ENCODE measurements around the gene SPN.
A peak's percentile ranks its signal among the peaks of the same experiment; 100 is the strongest.
"Not testable (repeated sequence)": the region's sequence is repeated elsewhere in the genome, so short reads cannot be mapped to it uniquely, and the experiment has no call there.

SPN gene

DNA sequence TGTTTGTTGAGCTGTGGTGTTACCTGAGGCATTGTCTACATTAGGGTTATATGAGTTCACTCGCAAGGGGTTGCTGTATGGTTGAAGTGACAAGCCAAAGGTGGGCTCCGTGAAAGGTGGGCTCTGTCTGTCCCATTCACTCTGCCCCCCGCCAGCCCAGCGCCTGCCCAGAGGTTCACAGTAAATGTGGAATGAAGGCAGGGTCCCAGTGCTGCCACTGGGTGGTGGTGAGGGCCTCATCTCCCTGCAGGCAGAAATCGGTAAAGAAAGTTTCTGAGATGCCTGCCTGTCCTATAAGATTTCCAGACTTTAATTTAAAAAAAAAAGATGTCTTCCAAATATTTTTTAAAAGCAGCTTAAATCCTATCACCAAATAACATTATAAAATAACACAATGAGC lies 26.7 kb upstream of the SPN start:
- not testable (repeated sequence) for H3K36me3 Mint-ChIP-seq (ENCODE audit: low read depth); H3K27ac Mint-ChIP-seq; DNase-seq (ENCODE audit: low spot score); H3K9me3 Mint-ChIP-seq; H3K4me3 Mint-ChIP-seq; H3K27me3 Mint-ChIP-seq (ENCODE audit: low read depth)
- H3K4me1 Mint-ChIP-seq (ENCODE audit: low read depth) = peaks cover 11% of the 10 kb centered on the region

DNA sequence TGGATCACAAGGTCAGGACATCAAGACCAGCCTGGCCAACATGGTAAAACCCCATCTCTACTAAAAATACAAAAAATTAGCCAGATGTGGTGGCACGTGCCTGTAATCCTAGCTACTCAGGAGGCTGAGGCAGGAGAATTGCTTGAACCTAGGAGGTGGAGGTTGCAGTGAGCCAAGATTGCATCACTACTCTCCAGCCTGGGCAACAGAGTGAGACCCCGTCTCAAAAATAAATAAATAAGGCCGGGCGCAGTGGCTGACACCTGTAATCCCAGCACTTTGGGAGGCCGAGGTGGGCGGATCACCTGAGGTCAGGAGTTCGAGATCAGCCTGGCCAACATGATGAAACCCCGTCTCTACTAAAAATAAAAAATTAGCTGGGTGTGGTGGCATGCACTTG lies 24.3 kb upstream of the SPN start:
- not testable (repeated sequence) for H3K27ac Mint-ChIP-seq; H3K4me3 Mint-ChIP-seq; H3K9me3 Mint-ChIP-seq; H3K36me3 Mint-ChIP-seq (ENCODE audit: low read depth); H3K27me3 Mint-ChIP-seq (ENCODE audit: low read depth); DNase-seq (ENCODE audit: low spot score)
- H3K4me1 Mint-ChIP-seq (ENCODE audit: low read depth) = peaks cover 19% of the 10 kb centered on the region

DNA sequence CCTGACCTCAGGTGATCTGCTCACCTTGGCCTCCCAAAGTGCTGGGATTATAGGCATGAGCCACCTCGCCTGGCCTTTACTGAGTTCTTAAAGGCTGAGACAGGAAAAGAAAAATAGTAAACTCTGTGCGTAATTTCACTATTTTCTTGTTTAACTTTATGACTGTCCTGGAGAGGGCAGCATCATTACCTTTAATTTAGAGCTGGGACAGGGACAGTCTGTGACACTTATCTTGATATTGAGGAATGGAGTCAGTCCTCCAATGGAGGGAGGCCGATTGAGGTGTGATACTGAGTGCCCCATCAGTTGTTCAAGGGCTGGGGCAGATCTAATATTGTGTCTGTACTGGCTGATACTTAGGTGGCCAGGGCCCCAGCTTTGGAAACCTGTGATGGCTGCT lies 21.5 kb upstream of the SPN start:
- Mint-ChIP-seq H3K9me3 (no peaks in the 10 kb centered on the region), H3K36me3 (ENCODE audit: low read depth) (no peaks in the 10 kb centered on the region), H3K27ac (peak overlapping the region; percentile 80), H3K27me3 (ENCODE audit: low read depth) (no peaks in the 10 kb centered on the region), H3K4me3 (peak overlapping the region; percentile 61), H3K4me1 (ENCODE audit: low read depth) (peaks cover 35% of the 10 kb centered on the region)
- no peak for DNase-seq (ENCODE audit: low spot score)

DNA sequence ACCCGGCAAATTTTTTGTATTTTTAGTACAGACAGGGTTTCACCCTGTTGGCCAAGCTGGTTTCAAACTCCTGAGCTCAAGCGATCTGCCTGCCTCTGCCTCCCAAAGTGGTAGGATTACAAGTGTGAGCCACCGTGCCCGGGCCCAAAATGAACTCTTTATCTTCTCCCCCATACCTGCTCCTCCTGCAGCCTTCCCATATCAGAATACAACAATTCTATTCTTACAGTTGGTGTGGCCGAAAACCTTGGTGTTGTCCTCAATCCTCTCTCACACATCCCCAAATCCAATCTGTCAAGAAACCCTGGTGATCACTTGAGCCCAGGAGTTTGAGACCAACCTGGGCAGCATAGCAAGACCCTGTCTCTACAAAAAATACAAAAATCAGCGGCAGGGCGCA lies 19.5 kb upstream of the SPN start:
- Mint-ChIP-seq H3K9me3 (no peaks in the 10 kb centered on the region), H3K27me3 (ENCODE audit: low read depth) (no peaks in the 10 kb centered on the region), H3K27ac (no peak overlapping the region), H3K4me1 (ENCODE audit: low read depth) (peaks cover 35% of the 10 kb centered on the region), H3K4me3 (no peak overlapping the region), H3K36me3 (ENCODE audit: low read depth) (no peaks in the 10 kb centered on the region)
- DNase-seq (ENCODE audit: low spot score) = no peak

DNA sequence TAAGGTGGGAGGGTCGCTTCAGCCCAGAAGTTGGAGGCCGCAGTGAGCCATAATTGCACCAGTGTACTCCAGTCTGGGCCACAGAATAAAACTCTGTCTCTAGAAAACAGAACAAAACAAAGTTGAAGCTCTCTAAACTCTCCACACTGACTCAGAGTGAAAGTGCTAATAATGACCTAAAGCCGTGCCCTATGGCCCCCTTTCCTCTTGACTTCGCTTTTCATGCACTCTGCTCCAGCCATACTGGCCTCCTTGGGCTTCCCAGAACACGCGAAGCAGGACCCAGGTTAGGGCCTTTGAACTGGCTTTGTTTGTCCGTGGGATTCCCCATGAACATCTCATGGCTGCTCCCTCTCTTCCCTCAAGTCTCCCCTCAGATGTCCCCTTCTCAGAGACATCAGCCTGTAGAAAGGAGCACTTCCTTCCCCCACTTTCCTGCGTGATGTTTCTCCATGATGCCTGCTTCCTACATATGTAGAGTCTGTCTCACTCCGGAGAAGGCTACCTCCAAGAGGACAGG lies 18.6 kb upstream of the SPN start:
- Mint-ChIP-seq H3K27ac (no peak overlapping the region), H3K4me1 (ENCODE audit: low read depth) (peaks cover 35% of the 10 kb centered on the region), H3K27me3 (ENCODE audit: low read depth) (no peaks in the 10 kb centered on the region), H3K36me3 (ENCODE audit: low read depth) (no peaks in the 10 kb centered on the region), H3K9me3 (no peaks in the 10 kb centered on the region), H3K4me3 (no peak overlapping the region)
- no peak for DNase-seq (ENCODE audit: low spot score)

- Mint-ChIP-seq H3K27ac (no peak overlapping the region), H3K4me1 (ENCODE audit: low read depth) (peaks cover 42% of the 10 kb centered on the region), H3K36me3 (ENCODE audit: low read depth) (no peaks in the 10 kb centered on the region), H3K9me3 (no peaks in the 10 kb centered on the region), H3K27me3 (ENCODE audit: low read depth) (peaks cover 2% of the 10 kb centered on the region), H3K4me3 (no peak overlapping the region)
- no peak for DNase-seq (ENCODE audit: low spot score)
Measured at GRCh38 chr16:29644973-29645693, 17.9 kb upstream of the SPN start.

DNA sequence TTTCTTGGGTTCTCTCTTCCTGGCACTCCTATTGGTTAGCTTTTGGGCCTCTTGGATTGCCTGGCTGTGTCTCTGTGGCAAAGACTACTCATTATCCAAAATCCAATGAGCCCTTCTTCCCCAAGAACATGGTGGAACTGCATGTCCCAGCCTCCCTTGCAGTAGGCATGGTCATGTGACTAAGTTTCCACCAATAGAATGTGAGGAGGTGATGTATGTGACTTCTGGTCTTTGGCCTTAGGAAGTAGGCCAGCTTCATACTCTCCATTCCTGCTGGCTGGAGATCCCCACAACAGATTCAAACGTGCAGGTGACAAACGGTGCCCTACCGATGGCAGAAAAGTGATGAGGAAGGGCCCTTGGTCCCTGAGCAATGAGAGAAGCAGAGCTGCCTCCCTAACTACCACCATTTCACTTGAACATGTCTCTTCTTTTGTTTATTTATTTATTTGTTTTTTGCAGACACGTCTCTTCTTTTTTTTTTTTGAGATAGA lies 17.3 kb upstream of the SPN start:
- no peaks in the 10 kb centered on the region for H3K36me3 Mint-ChIP-seq (ENCODE audit: low read depth)
- H3K9me3 Mint-ChIP-seq = no peaks in the 10 kb centered on the region
- peaks cover 41% of the 10 kb centered on the region for H3K4me1 Mint-ChIP-seq (ENCODE audit: low read depth)
- H3K27ac Mint-ChIP-seq = no peak overlapping the region
- H3K4me3 Mint-ChIP-seq = no peak overlapping the region
- no peak for DNase-seq (ENCODE audit: low spot score)
- peaks cover 2% of the 10 kb centered on the region for H3K27me3 Mint-ChIP-seq (ENCODE audit: low read depth)

DNA sequence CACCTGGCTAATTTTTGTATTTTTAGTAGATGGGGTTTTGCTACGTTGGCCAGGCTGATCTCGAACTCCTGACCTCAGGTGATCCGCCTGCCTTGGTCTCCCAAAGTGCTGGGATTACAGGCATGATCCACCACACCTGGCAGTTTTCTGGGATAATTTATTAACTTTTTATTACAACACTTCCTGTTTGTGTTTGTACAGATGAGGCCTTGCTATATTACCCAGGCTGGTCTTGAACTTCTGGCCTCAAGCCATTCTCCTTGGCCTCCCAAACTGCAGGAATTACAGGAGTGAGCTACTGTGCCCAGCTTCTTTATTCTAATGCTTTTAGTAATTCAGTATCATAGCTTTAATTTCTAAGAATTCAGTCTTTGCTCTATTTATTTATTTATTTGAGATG lies 16.1 kb upstream of the SPN start:
- no peak overlapping the region for H3K27ac Mint-ChIP-seq
- H3K9me3 Mint-ChIP-seq = no peaks in the 10 kb centered on the region
- H3K36me3 Mint-ChIP-seq (ENCODE audit: low read depth) = no peaks in the 10 kb centered on the region

GRCh38 chr16:29649588-29650494 lies 13.2 kb upstream of the SPN start:
- no peak for DNase-seq (ENCODE audit: low spot score)
- Mint-ChIP-seq H3K4me3 (no peak overlapping the region), H3K27ac (peak overlapping the region; percentile 73), H3K27me3 (ENCODE audit: low read depth) (peaks cover 2% of the 10 kb centered on the region), H3K9me3 (no peaks in the 10 kb centered on the region), H3K4me1 (ENCODE audit: low read depth) (peaks cover 24% of the 10 kb centered on the region), H3K36me3 (ENCODE audit: low read depth) (no peaks in the 10 kb centered on the region)

More for the DNA sequence above, 16.1 kb upstream of the SPN start:
- H3K27me3 Mint-ChIP-seq (ENCODE audit: low read depth) = peaks cover 2% of the 10 kb centered on the region
- peaks cover 32% of the 10 kb centered on the region for H3K4me1 Mint-ChIP-seq (ENCODE audit: low read depth)
- no peak overlapping the region for H3K4me3 Mint-ChIP-seq
- DNase-seq (ENCODE audit: low spot score) = no peak

DNA sequence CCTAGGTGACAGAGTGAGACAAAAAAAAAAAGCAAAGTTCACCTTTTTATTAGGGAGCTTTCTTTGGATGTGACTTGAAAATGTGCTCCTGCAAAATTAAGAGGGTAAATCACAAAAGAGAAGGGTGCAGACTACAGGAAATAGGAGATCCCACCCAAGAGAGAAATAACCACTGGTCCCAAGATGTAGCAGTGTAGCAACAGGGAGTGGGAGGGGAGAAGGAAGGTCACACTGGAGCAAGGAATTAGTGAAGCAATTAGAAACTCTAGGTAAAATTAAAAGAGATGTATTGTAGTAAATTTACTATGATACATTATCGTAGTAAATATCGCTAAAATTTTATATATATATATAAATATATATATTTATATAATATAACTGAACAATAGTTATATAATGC lies 12.3 kb upstream of the SPN start:
- Mint-ChIP-seq H3K36me3 (ENCODE audit: low read depth) (no peaks in the 10 kb centered on the region), H3K4me1 (ENCODE audit: low read depth) (peaks cover 19% of the 10 kb centered on the region), H3K27ac (no peak overlapping the region), H3K9me3 (no peaks in the 10 kb centered on the region), H3K4me3 (no peak overlapping the region), H3K27me3 (ENCODE audit: low read depth) (peaks cover 2% of the 10 kb centered on the region)
- no peak for DNase-seq (ENCODE audit: low spot score)

DNA sequence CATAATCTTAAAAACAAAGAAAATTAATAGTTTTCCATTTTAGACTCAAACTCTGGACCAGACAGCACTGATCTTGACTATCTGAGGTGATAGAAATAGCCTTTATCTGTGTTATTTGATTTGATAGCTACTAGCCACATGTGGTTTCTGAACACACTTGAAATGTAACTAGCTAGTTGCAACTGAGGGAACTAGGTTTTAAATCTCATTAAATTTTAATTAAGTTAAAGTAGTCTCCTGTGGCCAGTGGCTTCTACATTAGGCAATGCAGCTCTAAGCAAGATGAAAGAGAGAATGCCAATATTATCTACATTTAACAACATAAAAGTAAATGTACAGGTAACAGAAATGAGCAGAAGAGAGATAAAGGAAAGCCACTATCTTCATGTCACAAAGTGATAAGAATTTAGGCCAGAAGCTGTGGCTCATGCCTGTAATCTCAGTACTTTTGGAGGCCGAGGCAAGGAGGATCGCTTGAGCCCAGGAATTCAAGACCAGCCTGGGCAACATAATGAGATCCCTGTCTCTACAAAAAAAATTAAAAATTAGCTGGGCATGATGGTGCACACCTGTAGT lies 11.2 kb upstream of the SPN start:
- Mint-ChIP-seq H3K36me3 (ENCODE audit: low read depth) (no peaks in the 10 kb centered on the region), H3K4me3 (no peak overlapping the region), H3K27ac (no peak overlapping the region), H3K27me3 (ENCODE audit: low read depth) (peaks cover 2% of the 10 kb centered on the region), H3K4me1 (ENCODE audit: low read depth) (peaks cover 16% of the 10 kb centered on the region), H3K9me3 (no peaks in the 10 kb centered on the region)
- no peak for DNase-seq (ENCODE audit: low spot score)

DNA sequence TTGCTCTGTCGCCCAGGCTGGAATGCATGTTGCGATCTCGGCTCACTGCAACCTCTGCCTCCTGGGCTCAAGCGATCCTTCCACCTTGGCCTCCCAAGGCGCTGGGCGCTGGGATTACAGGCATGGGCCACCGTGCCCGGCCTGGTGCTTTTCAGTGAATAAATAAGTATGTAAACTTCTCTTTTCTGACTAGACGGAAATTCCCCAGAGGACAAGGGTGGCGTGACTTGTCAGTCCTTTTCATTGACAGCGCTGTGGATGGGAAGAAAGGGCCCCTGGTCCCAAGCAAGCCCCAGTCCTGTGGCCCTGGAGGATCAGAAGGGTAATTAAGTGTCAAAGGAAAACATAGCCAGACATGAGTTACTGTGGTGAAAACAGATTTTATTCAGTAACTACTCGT lies 9.6 kb upstream of the SPN start:
- Mint-ChIP-seq H3K27ac (no peak overlapping the region), H3K9me3 (no peaks in the 10 kb centered on the region), H3K27me3 (ENCODE audit: low read depth) (peaks cover 2% of the 10 kb centered on the region), H3K4me1 (ENCODE audit: low read depth) (peaks cover 16% of the 10 kb centered on the region), H3K36me3 (ENCODE audit: low read depth) (no peaks in the 10 kb centered on the region), H3K4me3 (no peak overlapping the region)
- no peak for DNase-seq (ENCODE audit: low spot score)

GRCh38 chr16:29653890-29654289 lies 9.2 kb upstream of the SPN start:
- H3K4me3 Mint-ChIP-seq; H3K27ac Mint-ChIP-seq; H3K9me3 Mint-ChIP-seq; H3K27me3 Mint-ChIP-seq (ENCODE audit: low read depth); H3K36me3 Mint-ChIP-seq (ENCODE audit: low read depth); DNase-seq (ENCODE audit: low spot score): not testable (repeated sequence)
- H3K4me1 Mint-ChIP-seq (ENCODE audit: low read depth) = peaks cover 18% of the 10 kb centered on the region
